GM19463 (cell line): ENCODE measurements around the gene PMS2.
"Not testable (repeated sequence)": the region's sequence is repeated elsewhere in the genome, so short reads cannot be mapped to it uniquely, and the experiment has no call there.

Experiments used
- ATAC-seq: cut with Tn5 transposase; IDR thresholded peaks from one replicate; pipeline ENCODE4 v1.9.1; 2021; ENCODE audit warnings: mild to moderate bottlenecking, moderate library complexity; ENCODE audit not compliant: unreplicated experiment

The PMS2 gene, protein sequence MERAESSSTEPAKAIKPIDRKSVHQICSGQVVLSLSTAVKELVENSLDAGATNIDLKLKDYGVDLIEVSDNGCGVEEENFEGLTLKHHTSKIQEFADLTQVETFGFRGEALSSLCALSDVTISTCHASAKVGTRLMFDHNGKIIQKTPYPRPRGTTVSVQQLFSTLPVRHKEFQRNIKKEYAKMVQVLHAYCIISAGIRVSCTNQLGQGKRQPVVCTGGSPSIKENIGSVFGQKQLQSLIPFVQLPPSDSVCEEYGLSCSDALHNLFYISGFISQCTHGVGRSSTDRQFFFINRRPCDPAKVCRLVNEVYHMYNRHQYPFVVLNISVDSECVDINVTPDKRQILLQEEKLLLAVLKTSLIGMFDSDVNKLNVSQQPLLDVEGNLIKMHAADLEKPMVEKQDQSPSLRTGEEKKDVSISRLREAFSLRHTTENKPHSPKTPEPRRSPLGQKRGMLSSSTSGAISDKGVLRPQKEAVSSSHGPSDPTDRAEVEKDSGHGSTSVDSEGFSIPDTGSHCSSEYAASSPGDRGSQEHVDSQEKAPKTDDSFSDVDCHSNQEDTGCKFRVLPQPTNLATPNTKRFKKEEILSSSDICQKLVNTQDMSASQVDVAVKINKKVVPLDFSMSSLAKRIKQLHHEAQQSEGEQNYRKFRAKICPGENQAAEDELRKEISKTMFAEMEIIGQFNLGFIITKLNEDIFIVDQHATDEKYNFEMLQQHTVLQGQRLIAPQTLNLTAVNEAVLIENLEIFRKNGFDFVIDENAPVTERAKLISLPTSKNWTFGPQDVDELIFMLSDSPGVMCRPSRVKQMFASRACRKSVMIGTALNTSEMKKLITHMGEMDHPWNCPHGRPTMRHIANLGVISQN

GRCh38 chr7:6008668-6009611, at the start of gene PMS2, which contains the start of gene AIMP2:
Gene PMS2 (minus strand): TSS chr7:6009049. CDS start chr7:6009019, 30 bp downstream.
Gene AIMP2 (plus strand): TSS chr7:6009272. CDS start chr7:6009364, 92 bp downstream.
- ATAC-seq, result peak; percentile 94

DNA sequence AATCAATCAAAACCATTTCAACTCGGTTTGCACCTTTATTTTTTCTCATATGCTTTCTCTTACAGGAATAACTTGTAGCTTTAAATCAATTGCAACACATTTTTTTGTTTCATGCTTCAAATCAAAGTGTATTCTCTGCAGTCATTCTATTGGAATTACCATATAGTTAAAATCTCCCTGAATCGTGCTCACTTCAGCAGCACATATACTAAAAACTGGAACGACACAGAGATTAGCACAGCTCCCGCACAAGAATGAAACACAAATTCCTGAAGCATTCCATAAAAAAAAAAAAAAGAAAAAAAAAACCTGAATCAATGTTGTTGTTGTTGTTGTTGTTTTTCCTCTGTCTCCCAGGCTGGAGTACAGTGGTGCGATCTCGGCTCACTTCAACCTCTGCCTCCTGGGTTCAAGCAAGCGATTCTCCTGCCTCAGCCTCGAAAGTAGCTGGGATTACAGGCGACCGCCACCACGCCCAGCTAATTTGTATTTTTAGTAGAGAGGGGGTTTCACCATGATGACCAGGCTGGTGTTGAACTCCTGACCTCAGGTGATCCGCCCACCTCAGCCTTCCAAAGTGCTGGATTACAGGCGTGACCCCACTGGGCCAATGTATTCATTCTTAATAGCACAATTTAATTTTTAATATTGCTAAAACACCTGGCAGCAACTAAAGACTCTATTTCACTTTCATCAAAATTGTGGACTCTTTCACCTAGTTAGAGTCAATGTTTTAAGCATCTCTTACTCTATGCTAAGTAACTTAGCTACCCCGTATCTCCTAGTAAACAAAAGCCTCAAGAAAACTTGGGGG, 48.7 kb upstream of the PMS2 start:
- ATAC-seq, result no peak

DNA sequence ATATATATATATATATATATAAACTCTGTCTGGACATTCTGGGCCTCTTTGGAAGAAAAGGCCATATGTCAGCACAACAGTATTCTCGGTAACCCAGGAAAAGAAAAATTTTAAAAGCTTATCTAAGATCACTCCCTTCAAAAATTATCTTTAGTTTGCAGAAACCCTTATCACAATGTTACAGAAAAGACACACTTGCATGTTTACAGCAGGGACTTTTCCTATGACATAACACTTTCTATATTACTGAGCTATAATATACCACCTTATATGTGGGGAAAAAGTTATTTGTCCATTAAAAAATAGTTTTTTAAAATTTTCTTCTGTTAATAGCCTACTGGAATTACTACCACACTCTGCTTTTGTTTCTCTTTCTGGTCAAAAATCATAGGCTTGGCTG, 47.8 kb upstream of the PMS2 start:
- ATAC-seq, result no peak

GRCh38 chr7:6051185-6051584, 42.3 kb upstream of the PMS2 start:
- not testable (repeated sequence) for ATAC-seq

GRCh38 chr7:6049780-6050179, 40.9 kb upstream of the PMS2 start:
- ATAC-seq, result no peak

- ATAC-seq, result no peak
These were observed 26.8 kb upstream of the PMS2 start for GRCh38 chr7:6035686-6036085.

DNA sequence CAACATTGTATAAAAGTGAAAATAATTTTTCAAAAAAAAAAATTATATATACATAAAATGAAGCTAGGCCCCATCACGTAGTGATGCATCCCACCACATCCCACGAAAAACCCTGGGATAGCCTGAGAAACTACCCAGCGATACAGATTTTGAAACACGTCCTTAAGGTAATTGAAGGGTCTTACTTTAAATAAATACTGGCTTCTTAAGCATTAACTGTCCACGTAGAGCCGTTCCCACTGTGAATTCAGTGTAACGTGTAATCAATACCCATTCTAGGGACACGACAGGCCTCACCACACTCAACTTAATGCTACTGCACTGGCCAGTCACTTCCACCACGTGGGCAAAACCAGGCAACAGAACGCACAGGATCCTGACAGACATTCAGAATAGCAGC, 26.3 kb upstream of the PMS2 start:
- ATAC-seq, result no peak

- ATAC-seq, result no peak
These were observed 23.8 kb upstream of the PMS2 start for GRCh38 chr7:6032641-6033040.

DNA sequence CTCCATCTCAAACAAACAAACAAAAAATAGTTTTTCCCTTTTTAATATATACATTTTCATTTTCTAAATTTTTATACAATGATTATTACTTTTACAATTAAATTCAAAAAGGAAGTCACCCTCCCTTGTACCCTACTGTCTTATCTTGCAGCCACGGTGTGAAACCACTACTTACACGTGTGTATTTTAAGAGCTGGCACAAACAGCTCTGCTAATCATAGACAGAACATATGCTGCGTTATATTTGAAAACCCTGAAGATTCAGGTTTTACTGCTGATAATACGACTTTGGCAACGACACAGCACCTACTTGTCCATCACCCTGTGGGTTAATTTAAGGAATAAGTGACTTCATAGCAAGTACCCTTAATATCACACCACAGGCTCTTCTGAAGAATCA, 23.3 kb upstream of the PMS2 start:
- ATAC-seq, result no peak

GRCh38 chr7:6031567-6031966, 22.7 kb upstream of the PMS2 start:
- ATAC-seq, result no peak

DNA sequence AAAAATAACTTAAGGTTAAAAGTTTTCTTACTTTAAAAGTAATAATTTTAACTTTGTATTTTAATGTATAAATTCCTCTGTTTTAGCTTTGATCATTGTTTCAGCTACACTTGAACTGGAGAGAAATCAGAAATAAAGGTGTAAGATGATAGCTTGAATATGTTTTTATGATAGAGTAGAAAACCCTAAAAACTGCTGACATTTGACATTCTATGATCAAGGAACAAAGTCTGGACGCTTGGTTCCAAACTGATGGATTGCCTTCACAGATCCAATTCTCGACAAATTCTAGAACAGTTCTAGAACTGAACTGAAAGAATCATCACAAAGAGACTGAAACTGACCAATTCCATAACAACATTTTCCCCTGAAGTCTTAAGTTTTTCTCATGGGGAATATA, 22.1 kb upstream of the PMS2 start, which contains the start of gene ANKRD61:
Gene ANKRD61, plus strand, starts transcription at position 389 of the 400 bp plus-strand sequence. Its CDS starts 0 bp downstream, at position 389.
- ATAC-seq, result no peak

DNA sequence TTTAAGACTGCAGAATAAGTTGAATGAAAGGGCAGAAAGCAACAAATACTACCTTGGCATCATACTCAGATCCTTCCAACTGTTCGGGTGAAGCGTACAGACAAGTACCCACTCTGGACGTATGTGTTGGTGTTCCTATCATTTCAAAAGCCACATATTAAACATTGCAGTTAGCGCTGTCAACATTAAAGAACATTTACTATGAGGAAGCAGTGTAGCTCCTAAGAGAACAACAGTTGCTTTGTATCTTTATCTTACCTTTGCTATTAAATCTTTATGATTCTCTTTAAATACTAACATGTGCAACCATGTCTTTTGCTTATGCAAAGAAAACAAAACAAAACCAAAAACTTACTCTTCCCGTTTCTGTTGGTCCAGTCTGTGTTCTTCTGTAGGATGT, 19.7 kb upstream of the PMS2 start:
- ATAC-seq, result no peak

DNA sequence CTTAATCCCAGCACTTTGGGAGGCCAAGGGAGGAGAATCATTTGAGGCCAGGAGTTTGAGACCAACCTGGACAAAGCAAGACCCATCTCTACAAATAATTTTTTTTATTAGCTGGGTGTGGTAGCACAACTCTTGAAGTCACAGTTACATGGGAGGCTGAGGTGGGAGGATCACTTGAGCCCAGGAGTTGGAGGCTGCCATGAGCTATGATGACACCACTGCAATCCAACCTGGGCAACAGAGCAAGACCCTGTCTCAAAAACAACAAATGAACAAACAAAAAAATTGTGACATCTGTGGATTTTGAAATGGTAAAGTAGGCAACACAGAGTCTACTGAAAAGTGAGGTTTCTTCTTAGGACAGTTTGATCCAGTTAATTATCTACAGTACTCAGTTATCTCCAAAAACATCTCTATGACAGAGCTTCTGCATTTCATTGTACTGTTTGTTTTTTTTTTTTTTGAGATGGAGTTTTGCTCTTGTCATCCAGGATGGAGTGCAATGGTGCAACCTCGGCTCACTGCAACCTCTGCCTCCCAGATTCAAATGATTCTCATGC, 19.0 kb upstream of the PMS2 start:
- ATAC-seq, result no peak

- no peak for ATAC-seq
These were observed 18.0 kb upstream of the PMS2 start for GRCh38 chr7:6026820-6027311.

DNA sequence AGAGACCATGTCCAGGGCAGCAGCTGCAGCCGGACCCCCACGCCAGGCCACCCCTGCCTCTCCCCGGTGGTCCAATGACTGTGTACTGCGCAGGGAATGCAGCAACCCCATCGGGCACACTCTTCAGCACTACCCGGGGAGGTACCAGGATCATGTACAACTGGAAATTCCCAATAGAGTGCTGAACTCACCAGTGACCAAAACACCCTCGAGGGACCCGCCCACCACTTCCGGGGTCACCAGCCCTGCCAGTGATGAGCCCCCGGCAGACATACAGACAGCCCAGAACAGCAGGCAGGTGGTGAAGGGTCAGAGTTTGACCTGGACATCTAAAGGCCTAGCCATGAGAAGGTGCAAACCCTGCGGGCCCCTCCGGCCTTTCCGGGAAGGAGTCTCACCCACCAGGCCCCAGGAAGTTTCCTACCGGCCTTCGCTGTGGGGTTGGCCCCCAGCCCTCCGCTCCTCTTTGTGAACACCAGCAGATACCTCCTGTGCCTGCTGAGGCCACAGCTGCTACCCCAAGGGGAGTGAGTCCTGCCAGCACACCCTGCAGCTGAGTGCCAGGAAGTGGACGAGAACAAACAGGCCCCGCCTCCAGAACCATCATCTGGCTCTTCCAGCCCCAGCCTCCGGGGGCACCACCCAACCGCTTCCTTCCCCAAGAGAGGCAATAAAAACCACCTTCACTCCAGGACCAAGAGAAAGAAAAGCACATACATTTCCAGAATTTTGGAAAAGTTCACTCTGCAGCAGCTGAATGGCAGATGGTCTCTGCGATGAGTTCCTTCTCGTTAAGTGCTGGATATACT, 17.4 kb upstream of the PMS2 start:
- peak; percentile 88 for ATAC-seq

DNA sequence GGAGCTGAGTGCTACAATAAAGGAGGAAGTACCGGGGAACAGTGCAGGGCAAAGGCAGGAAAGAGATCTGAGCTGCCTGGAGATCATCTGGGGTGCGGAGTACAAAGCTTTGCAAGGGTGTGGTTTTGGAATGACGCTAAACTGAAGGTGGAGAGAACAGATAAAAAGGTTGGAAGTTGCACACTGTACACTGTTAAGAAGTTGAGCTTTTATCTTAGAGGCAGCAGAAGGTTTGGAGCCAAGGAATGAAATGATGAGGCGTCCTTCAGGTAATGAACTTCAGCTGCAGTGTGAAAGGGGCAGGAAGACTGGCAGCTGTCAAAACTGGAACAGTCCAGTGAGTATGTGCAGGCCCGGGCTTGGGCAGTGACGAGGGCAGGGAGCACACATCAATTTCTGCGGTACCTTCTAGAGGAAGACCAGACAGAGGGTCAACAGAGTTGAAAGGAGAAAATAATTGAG, 15.2 kb upstream of the PMS2 start:
- no peak for ATAC-seq

DNA sequence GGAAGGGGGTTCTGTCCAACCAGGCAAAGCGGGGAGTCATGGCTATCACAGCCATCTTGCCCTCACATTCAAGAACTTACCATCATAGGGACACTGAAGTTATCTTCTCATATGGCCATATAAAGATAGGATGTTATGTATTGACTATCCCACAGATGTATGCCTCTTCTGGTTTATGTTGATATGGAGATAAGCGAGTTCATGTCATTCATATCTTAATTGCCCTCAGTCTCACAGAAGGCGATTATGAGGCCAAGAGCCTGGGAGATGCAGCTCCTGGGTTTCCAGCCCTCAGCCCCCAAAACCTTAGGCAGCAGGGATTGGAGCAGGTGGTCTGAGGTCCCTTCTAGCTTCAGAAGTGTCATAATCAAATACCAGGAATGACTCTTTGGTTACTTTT, 13.9 kb upstream of the PMS2 start:
- no peak for ATAC-seq
